Glomerular visceral epithelial cell (primary cell): ENCODE measurements around the gene STK10.

Source experiments
- DNase-seq: peaks from one replicate; pipeline ENCODE4 v3.0.0-alpha.2; 2016; ENCODE audit errors: extremely low spot score

Gene STK10

DNA sequence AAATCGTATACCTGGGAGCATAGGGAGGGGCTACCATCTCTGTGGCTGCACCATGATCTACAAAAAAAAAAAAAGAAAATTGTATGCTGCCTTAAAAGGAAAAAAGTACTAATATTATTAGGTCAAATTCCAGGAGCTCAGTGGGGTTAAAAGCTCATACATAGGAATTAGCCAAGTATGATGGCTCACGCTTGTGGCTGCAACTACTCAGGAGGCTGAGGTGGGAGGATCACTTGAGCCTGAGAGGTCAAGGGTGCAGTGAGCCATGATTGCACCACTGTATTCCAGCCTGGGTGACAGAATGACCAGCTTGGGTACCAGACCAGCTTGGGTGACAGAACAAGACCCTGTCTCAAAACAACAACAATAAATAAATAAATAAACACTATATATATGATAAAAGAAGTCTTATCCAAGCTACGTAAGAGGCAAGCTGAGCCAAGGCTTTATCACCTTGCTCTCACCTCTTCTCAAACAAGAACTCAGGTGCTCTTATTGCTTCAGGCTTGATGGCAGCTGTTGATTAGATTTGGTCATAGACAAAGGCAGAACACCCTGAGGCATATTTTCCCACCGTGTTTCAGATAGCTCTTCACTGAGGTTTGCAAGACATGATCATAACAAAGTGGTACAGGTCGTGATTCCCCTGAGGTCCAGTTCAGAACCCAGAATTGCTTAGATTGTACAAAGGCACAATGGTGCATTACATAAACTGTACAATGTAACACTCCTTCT is 178.3 kb downstream of the STK10 start:
- peak; percentile 25 for DNase-seq

DNA sequence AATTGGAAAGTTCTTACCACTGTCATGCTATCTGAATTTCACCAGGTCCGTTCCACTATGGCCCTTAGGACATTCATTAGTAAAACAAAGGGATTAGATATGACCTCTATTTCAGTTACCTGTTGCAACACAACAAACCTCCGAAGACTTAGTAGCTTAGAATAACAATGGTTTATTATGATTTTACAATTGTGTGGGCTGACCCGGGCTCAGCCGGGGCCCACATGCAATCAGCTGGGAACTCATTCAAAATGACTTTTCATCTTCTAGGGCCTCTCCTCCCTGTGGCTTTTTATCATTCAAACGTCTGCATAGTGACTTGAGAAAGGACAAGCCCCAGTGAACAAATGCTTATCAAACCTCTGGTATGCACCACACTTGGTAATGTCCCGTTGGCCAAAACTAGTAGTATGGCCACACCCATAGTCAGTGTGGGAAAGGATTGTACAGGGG is 179.3 kb downstream of the STK10 start:
- peak; percentile 50 for DNase-seq

DNA sequence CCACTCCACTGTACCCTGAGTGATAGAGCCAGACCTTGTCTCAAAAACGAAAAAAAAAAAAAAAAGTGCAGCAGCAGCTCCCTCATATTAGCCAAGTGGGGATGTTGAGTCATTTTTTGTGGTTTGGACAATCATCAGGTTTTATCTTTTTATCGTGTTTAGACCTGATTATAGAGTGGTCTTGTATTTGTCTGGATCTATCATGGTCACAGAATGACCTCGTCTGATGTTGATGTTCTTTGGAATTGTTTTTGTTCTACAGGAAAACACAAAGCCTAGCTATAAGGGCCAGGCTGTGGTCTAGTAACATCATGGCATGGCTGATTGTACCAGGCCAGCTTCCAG is 179.9 kb downstream of the STK10 start:
- DNase-seq: peak; percentile 17

DNA sequence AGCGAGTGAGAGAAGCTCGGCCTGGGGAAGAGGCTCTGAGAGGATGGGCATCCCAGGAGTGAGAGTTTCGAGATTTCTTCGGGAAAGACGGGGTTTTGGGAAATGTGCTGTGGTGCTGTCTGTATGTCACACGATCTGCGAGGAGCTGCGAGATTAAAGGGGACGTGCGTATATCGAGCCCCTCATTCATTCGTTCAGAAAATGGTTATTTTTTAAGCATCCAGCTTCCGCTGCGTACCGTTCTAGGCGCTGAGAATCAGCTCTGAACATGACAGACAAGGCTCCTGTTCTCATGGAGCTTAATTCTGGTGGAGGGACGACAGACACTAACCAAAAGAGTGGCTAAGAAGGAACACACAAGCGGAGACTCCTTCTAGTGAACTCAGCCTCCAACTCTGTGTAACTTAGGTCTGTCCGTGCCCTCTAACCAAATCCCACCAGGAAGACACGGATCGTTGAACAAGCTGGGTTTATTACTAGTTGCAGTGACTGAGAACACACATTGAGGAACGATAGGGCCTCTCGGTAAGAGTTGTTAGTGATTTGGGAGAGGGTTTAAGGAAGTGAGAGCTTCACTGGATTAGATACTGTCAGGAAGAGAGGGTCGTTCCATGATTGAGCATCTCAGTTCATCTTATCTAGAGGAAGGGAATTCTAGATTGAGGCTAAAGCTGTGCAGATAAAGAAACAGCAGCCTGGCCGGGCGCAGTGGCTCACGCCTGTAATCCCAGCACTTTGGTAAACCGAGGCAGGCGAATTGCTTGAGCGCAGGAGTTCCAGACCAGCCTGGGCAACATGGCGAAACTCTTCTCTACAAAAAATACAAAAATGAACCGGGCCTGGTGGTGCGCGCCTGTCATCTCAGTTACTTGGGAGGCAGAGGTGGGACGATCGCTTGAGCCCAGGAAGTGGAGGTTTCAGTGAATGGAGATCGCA is 180.6 kb downstream of the STK10 start:
- peak; percentile 35 for DNase-seq

DNA sequence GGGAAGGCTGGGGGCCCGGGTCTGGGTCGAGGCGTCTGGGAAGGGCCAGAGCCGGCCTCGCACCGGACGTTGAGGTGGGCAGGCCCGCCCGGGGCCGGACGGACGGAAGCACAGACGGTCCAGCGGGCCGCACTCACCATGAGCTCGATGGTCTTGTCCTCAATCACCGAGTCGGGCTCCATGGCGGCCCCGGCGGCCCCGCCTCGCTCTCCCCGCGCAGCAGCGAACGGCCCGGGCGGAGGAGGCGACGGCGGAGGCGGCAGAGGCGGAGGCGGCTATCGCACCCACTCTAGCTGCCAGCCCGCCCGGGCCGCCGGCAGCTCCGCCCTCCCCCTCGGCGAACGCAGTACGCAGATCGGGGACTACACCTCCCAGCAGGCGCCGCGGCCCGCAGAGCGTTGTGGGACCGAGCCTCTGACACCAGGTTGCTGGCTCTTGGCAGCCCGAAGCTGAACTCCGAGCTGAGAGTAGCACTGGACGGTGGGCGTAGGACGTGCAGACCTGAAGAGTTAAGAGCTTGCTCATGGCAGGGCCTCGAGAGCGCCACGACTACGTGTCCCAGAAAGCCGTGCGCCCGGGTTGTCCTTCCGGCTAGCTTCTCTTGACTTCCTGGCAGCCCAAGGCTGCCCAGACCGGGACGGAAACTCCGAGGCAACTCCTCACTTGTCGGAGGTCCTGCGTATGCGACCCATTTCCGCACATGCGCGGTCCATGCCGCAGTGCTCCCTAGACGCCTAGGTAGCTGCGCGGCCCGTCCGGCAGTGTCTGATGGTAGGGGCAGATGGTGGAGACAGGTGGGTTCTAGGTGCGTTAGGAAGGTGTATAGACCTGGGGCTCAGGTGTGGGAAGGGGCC is 181.5 kb downstream of the STK10 start, which contains the start of gene FBXW11:
FBXW11 (minus strand) TSS at position 318 of the 854 bp plus-strand sequence; CDS start at position 182, 136 bp downstream.
- DNase-seq: peak; percentile 98

DNA sequence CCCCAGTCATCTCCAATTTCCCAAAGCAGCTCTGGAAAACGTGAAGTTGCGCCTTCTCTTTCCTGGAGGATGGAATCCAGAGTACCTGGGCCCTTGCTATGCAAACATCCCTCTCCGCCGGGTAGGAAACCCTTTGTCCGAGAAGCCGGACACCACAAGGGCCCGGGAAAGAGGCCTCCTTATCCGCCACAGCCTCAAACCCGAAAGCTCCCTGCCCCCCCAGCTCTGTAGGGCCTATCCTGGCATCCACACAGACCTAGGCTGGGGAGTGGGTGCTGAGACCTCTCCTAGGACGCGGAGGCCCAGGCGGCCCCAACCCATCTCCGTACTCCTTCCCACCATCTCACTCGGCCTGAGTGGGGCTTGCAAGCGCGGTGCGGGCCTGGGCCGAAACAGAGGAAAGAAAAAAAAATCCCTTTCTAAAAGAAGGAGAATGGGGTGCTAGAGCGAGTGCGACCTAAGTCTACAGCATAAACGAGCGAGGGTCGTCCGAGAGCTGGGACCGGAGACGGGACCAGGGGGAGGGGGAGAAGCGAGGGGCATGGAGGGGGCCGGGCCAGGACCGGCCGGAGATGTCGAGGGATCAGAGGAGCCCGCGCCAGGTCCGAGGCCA is 182.2 kb downstream of the STK10 start:
- DNase-seq: peak; percentile 20

DNA sequence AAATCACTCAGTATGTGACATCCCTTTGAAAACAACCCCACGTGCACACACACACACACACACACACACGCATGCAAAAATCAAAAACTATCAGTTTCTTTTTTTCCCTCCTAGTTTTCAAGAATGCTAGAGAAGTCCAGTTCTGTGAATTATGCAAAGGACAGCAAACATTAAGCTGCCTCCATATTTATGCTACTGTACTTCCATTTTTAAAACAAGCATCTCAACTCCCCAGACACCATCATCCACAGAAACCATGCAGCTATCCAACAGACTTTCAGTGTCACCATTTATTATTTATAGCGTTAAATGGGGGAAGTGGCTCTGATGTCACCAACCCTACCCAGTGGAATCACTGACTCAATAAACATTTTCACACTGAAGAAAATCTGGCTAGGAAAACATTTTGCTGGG is 183.2 kb downstream of the STK10 start:
- no peak for DNase-seq

DNA sequence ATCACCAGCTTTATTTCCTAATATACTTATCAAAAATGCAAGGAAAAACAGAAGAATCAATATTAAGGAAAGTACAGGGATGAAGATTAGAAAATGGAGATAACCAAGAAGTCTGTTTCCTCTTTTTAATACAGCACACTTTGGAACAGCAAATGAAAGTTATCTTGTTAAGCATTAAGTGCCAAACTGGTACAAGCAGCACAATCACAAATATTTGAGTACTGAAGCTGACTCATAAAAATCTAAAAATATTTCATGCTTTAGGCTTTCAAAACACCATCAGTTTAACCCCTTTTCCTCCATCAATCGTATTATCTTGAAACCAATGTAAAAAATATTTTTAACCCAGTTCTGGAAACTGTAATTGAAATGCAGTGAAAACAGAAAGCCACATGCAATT is 184.3 kb downstream of the STK10 start:
- DNase-seq: no peak

DNA sequence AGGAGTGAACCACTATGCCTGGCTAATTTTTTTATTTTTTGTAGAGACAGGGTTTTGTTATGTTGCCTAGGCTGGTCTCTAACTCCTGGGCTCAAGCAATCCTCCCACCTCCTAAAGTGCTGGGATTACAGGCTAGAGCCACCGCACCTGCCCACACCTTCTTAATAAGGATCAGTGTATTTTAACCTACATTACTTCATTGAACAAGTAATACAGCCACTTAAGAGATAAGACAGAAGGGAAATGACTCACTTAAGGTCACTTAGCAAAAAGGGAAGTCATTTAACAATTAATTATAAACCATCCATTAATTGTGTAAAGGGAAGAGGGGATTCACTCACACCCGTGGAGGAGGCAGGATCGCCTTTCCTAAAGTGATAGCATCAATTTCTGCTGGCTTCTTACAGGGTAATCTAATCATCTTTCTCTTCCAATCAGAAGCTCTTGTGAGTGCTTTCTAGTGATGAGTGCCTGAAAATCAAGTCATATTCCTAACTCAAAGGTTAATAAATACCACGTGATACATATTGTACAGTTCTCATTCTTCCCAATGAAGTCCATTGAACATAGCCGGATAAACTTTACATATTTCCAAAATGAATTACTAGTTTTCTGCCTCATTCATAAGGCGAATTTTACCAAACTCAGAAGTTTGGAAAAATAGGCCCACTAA is 185.0 kb downstream of the STK10 start:
- DNase-seq: no peak

DNA sequence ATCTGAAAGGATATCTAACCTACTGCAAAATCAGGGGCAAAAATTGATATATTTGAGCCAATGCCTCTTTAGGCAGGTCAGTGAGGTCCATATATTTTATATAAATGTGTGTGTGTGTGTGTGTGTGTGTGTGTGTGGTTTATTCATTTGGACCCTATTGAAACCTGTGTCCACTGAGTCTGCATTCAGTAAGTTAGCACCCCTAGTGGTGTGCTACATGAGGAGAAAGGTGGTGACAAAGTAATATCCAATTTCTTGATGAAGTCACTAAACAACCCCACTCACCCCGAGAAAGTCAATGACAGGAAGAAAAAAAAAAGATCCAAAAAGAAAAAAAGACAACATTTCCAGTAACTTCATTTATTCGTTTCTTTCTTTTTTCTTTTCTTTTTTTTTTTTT is 185.7 kb downstream of the STK10 start:
- DNase-seq: peak; percentile 23

DNA sequence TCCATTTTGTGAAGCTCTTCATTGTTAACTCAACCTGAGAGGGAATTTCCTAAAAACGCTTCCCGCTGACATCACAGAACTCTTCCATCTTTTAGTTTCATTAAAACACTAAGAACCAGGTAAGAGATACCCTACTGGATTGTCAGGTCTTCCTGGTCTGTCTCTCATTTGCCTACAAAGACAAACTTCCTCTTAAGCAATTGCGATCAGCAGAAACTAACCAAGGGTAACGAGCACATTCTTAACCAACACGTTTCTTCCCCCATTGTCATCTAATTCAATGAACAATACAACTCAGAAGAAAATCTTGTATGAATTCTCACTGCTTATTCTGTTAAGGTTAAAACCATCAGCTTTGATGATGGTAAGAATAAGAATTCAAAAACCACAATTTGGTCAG is 188.1 kb downstream of the STK10 start:
- DNase-seq: no peak

DNA sequence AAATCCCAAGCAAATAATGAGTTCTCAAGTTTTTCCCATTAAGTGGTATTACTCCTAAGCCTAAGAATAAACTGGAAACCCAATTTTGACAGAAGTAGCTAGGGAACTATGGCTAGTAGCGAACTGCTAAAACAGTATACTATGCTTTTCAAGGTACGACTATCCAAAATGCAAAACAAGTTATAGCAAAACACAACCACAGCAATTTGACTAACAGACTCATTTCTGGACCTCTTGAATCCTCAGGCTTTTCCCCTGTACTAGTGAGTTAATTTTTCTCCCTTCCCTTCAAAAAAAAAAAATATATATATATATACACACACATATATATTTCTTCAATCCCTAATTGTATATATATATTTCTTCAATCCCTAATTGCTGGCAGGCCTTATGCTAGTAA is 188.9 kb downstream of the STK10 start:
- no peak for DNase-seq

DNA sequence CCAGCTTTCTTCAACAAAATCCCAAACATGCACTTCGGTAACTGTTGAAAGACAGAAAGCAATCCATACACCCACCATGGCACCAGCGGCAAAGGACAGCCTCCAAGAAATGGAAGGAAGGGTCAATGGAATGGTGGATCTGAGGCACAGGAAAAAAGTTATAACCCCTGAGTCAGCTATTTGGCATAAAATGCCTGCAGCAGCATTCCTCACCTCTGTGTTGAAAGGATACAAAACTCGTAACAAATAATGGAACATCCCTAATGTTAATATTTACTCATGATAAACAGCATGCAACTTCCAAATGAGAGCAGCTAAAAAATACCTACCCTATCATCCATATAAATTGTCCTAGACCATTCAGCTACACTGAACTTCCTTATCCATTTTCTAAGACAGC is 191.0 kb downstream of the STK10 start:
- no peak for DNase-seq

DNA sequence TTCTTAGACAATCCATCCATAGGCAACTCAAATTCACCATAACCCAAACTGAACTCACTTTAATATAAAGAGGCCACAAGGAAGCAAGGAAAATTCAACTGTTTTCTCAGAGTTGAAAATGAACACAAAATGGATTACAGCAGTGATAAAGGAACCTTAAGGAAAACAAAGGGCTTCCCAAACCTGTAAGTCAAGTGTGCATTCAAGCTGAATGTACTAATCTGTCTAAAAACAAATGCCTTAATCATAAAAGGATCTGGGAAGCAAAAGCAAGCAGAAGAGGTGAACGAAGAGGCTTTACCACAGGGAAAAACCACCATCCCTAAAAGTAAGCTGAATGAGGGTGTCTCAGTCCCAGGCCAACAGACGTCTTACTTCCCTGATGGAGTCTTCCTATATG is 195.2 kb downstream of the STK10 start:
- no peak for DNase-seq

DNA sequence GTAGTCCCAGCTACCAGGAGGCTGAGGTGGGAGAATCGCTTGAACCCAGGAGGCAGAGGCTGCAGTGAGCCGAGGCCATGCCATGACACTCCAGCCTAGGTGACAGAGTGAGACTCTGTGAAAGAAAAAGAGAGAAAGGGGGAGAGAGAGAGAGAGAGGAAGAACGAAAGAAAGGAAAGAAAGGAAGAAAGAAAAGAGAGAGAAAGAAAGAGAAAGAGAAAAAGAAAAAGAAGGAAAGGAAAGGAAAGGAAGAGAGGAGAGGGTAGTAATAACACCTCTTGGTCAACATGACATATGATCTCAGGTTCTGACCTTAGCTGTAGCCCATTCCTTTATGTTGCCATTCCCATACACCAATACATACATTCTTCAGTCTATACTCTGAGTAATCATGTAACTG is 195.7 kb downstream of the STK10 start:
- no peak for DNase-seq
